ENCODE measurements around the gene JAK3.
"Not testable (repeated sequence)": the region's sequence is repeated elsewhere in the genome, so short reads cannot be mapped to it uniquely, and the experiment has no call there.

The JAK3 gene

GRCh38 chr19:17807731-17808316 is 40.0 kb downstream of the JAK3 start:
- DNase-seq (ENCODE audit: low read depth in 1 of 2, low spot score in 1 of 2), result no peak

- no peak for DNase-seq (ENCODE audit: low read depth in 1 of 2, low spot score in 1 of 2)
Observed at GRCh38 chr19:17806945-17807344, 40.8 kb downstream of the JAK3 start.

- DNase-seq (ENCODE audit: low read depth in 1 of 2, low spot score in 1 of 2), result no peak
Observed at GRCh38 chr19:17805427-17805826, 42.4 kb downstream of the JAK3 start.

GRCh38 chr19:17803264-17803896 is 44.4 kb downstream of the JAK3 start:
- DNase-seq (ENCODE audit: low read depth in 1 of 2, low spot score in 1 of 2), result no peak

GRCh38 chr19:17802137-17802858 is 45.5 kb downstream of the JAK3 start:
- no peak for DNase-seq (ENCODE audit: low read depth in 1 of 2, low spot score in 1 of 2)

GRCh38 chr19:17798599-17798998 is 49.2 kb downstream of the JAK3 start:
- DNase-seq (ENCODE audit: low read depth in 1 of 2, low spot score in 1 of 2), result not testable (repeated sequence)

- DNase-seq (ENCODE audit: low read depth in 1 of 2, low spot score in 1 of 2), result no peak
Observed at GRCh38 chr19:17797424-17798201, 50.2 kb downstream of the JAK3 start.

- DNase-seq (ENCODE audit: low read depth in 1 of 2, low spot score in 1 of 2), result no peak
Observed at GRCh38 chr19:17796838-17797423, 50.9 kb downstream of the JAK3 start.

GRCh38 chr19:17796013-17796837 is 51.6 kb downstream of the JAK3 start:
- DNase-seq (ENCODE audit: low read depth in 1 of 2, low spot score in 1 of 2), result no peak

GRCh38 chr19:17795495-17795856 is 52.3 kb downstream of the JAK3 start:
- no peak for DNase-seq (ENCODE audit: low read depth in 1 of 2, low spot score in 1 of 2)

GRCh38 chr19:17794731-17795494 is 52.9 kb downstream of the JAK3 start, which contains the start of gene B3GNT3:
Gene B3GNT3 (plus strand): TSS chr19:17795138. CDS start chr19:17807808, 12,670 bp downstream.
- DNase-seq (ENCODE audit: low read depth in 1 of 2, low spot score in 1 of 2), result no peak

- no peak for DNase-seq (ENCODE audit: low read depth in 1 of 2, low spot score in 1 of 2)
Observed at GRCh38 chr19:17794412-17794730, 53.4 kb downstream of the JAK3 start.

- no peak for DNase-seq (ENCODE audit: low read depth in 1 of 2, low spot score in 1 of 2)
Observed at GRCh38 chr19:17790059-17790780, 57.6 kb downstream of the JAK3 start.

- no peak for DNase-seq (ENCODE audit: low read depth in 1 of 2, low spot score in 1 of 2)
Observed at GRCh38 chr19:17788632-17789031, 59.1 kb downstream of the JAK3 start.

GRCh38 chr19:17787274-17787913 is 60.4 kb downstream of the JAK3 start:
- no peak for DNase-seq (ENCODE audit: low read depth in 1 of 2, low spot score in 1 of 2)

- peak; percentile 52 to 55 for DNase-seq (ENCODE audit: low read depth in 1 of 2, low spot score in 1 of 2)
Observed at GRCh38 chr19:17784201-17785008, 63.4 kb downstream of the JAK3 start.

GRCh38 chr19:17783721-17784120 is 64.1 kb downstream of the JAK3 start:
- DNase-seq (ENCODE audit: low read depth in 1 of 2, low spot score in 1 of 2), result not testable (repeated sequence)

GRCh38 chr19:17780781-17781180 is 67.0 kb downstream of the JAK3 start:
- DNase-seq (ENCODE audit: low read depth in 1 of 2, low spot score in 1 of 2), result no peak
